COLO829 (cell line): Measurements from ENCODE around the gene CD200.
A peak's percentile ranks its signal among the peaks of the same experiment; 100 is the strongest.
"Not testable (repeated sequence)": the region's sequence is repeated elsewhere in the genome, so short reads cannot be mapped to it uniquely, and the experiment has no call there.

Experiments used
- DNase-seq: peaks from one replicate; pipeline ENCODE4 v3.0.0; 2012; ENCODE audit warnings: low spot score

The CD200 gene

GRCh38 chr3:112390783-112391641 is 58.1 kb downstream of the CD200 start:
- DNase-seq = peak; percentile 84

GRCh38 chr3:112391648-112392047 is 58.7 kb downstream of the CD200 start:
- DNase-seq = no peak

- DNase-seq = no peak
These were observed 59.7 kb downstream of the CD200 start for GRCh38 chr3:112392393-112393359.

- no peak for DNase-seq
These were observed 60.4 kb downstream of the CD200 start for GRCh38 chr3:112393360-112393728.

- DNase-seq = no peak
These were observed 61.2 kb downstream of the CD200 start for GRCh38 chr3:112394003-112394640.

GRCh38 chr3:112395181-112395895 is 62.4 kb downstream of the CD200 start:
- DNase-seq = no peak

GRCh38 chr3:112395896-112396290 is 62.9 kb downstream of the CD200 start:
- no peak for DNase-seq

GRCh38 chr3:112397556-112397955 is 64.6 kb downstream of the CD200 start:
- DNase-seq = no peak

- no peak for DNase-seq
These were observed 66.1 kb downstream of the CD200 start for GRCh38 chr3:112399064-112399463.

- not testable (repeated sequence) for DNase-seq
These were observed 66.6 kb downstream of the CD200 start for GRCh38 chr3:112399554-112399953.

GRCh38 chr3:112400317-112400716 is 67.4 kb downstream of the CD200 start:
- DNase-seq = not testable (repeated sequence)

GRCh38 chr3:112401617-112402016 is 68.7 kb downstream of the CD200 start:
- DNase-seq = no peak

GRCh38 chr3:112403103-112403502 is 70.1 kb downstream of the CD200 start:
- DNase-seq = no peak

- DNase-seq = not testable (repeated sequence)
These were observed 72.1 kb downstream of the CD200 start for GRCh38 chr3:112404924-112405549.

- no peak for DNase-seq
These were observed 72.9 kb downstream of the CD200 start for GRCh38 chr3:112405845-112406244.

- no peak for DNase-seq
These were observed 74.4 kb downstream of the CD200 start for GRCh38 chr3:112407214-112407887.

- no peak for DNase-seq
These were observed 75.1 kb downstream of the CD200 start for GRCh38 chr3:112407888-112408702.

GRCh38 chr3:112409041-112409440 is 76.1 kb downstream of the CD200 start:
- DNase-seq = no peak

- no peak for DNase-seq
These were observed 78.5 kb downstream of the CD200 start for GRCh38 chr3:112411425-112411824.
